GM12878 (cell line): ENCODE measurements around the gene TTC4. TPM values are rescaled to one million over a fixed set of nuclear protein-coding genes. Genes with fewer than 3 reads are reported as not detected.
A peak's percentile ranks its signal among the peaks of the same experiment; 100 is the strongest.

Source experiments
- ATAC-seq: fragments of 200-7000 bp; cut with Tn5 transposase; 3 replicates; pipeline ENCODE4 v1.9.1; 2020; ENCODE audit warnings: mild to moderate bottlenecking, moderate library complexity
- BruUV-seq: library from RNA; stranded (reverse); fragments of 400-500 nt; replicated peaks from 2 replicates; lab custom pipeline; 2021; lab: Mats Ljungman, UMichigan
- CTCF ChIA-PET: fragments of 300-600 bp; sonication (Branson Sonifier 250); formaldehyde crosslinking; extraction: SDS; loops from one replicate; lab custom pipeline; 2021; ENCODE audit warnings: inconsistent platforms; lab: Yijun Ruan, JAX
- POLR2A ChIA-PET: fragments of 350-600 bp; formaldehyde crosslinking; extraction: SDS; loops from one replicate; lab custom pipeline; 2021; ENCODE audit warnings: inconsistent platforms; lab: Charles Lee
- RAD21 ChIA-PET: fragments of 300-600 bp; sonication (Branson Sonifier 250); formaldehyde crosslinking; loops from one replicate; lab custom pipeline; 2023; ENCODE audit warnings: antibody characterized with exemption; ENCODE audit not compliant: unreplicated experiment; lab: Charles Lee
- SMC1A ChIA-PET: fragments of 300-600 bp; sonication (Branson Sonifier 250); formaldehyde crosslinking; loops from one replicate; lab custom pipeline; 2023; ENCODE audit not compliant: unreplicated experiment, uncharacterized antibody; lab: Charles Lee
- DNase-seq: peaks from one replicate; pipeline ENCODE4 v3.0.0-alpha.2; 2011; ENCODE audit warnings: low read depth, low spot score
- FAIRE-seq: peaks from 3 replicates; lab custom pipeline; 2011; peaks lifted over from hg19 to GRCh38; lab: Jason Lieb, UNC
- H2AFZ ChIP-seq: 2 replicates; pipeline ENCODE4 v1.6.0; 2011; ENCODE audit warnings: low read depth, low read length, control low read depth; ENCODE audit not compliant: control insufficient read depth
- H3K27ac ChIP-seq: 2 replicates; pipeline ENCODE4 v1.5.1; 2011; ENCODE audit warnings: control low read depth; ENCODE audit not compliant: control insufficient read depth, insufficient read depth
- H3K27me3 ChIP-seq, 2 experiments: replicated peaks in 1 of 2; 2 replicates each; pipeline versions ENCODE4 v1.6.0 to v1.6.1; 2011; ENCODE audit warnings: low read length in 1 of 2; ENCODE audit not compliant: control insufficient read depth in 2 of 2, insufficient read depth in 2 of 2
- H3K36me3 ChIP-seq, 2 experiments: 2 replicates each; pipeline ENCODE4 v1.5.1; 2011; ENCODE audit warnings: low read length in 1 of 2; ENCODE audit not compliant: control insufficient read depth in 2 of 2, insufficient read depth in 2 of 2
- H3K4me1 ChIP-seq: 2 replicates; pipeline ENCODE4 v1.6.1; 2011; ENCODE audit warnings: mild to moderate bottlenecking, low read length, moderate library complexity, mixed read lengths; ENCODE audit not compliant: control insufficient read depth, insufficient read depth
- H3K4me2 ChIP-seq: 2 replicates; pipeline ENCODE4 v1.6.0; 2011; ENCODE audit warnings: control low read depth; ENCODE audit not compliant: control insufficient read depth, insufficient read depth
- H3K4me3 ChIP-seq: fragments of 200-600 bp; sonication (generic); 2 replicates; pipeline ENCODE4 v1.5.1; 2016
- H3K79me2 ChIP-seq: 2 replicates; pipeline ENCODE4 v1.6.0; 2011; ENCODE audit warnings: low read length; ENCODE audit not compliant: control insufficient read depth, insufficient read depth
- H3K9ac ChIP-seq: 2 replicates; pipeline ENCODE4 v1.8.0; 2011; ENCODE audit warnings: low read length, control low read depth, mixed read lengths; ENCODE audit not compliant: control insufficient read depth, insufficient read depth
- H3K9me3 ChIP-seq: replicated peaks from 3 replicates; pipeline ENCODE4 v1.5.1; 2011; ENCODE audit warnings: mild to moderate bottlenecking, low read length; ENCODE audit not compliant: control insufficient read depth, insufficient read depth
- H4K20me1 ChIP-seq: 2 replicates; pipeline ENCODE4 v1.6.0; 2011; ENCODE audit not compliant: control insufficient read depth, insufficient read depth
- BCL3 ChIP-seq: IDR thresholded peaks from 2 replicates; pipeline ENCODE4 v1.6.1; 2011; ENCODE audit warnings: borderline replicate concordance, low read depth, mild to moderate bottlenecking, moderate library complexity, low read length; ENCODE audit not compliant: insufficient read depth, poor library complexity, severe bottlenecking
- MYC ChIP-seq: IDR thresholded peaks from 2 replicates; pipeline ENCODE4 v1.6.1; 2011; ENCODE audit warnings: mild to moderate bottlenecking, low read length, moderate library complexity, inconsistent platforms; ENCODE audit not compliant: insufficient read depth, insufficient replicate concordance, insufficient read length, severe bottlenecking
- NFXL1 ChIP-seq: fragments of 450-650 bp; IDR thresholded peaks from 2 replicates; pipeline ENCODE4 v1.6.1; 2017; ENCODE audit warnings: antibody characterized with exemption, mild to moderate bottlenecking, borderline replicate concordance
- WRNIP1 ChIP-seq: IDR thresholded peaks from 2 replicates; pipeline ENCODE4 v1.6.1; 2011; ENCODE audit warnings: low read depth, low read length, improper control_type of control experiment, borderline replicate concordance
- ZZZ3 ChIP-seq: IDR thresholded peaks from 2 replicates; pipeline ENCODE4 v1.6.1; 2011; ENCODE audit warnings: low read depth; ENCODE audit not compliant: control insufficient read depth, insufficient read length
- WGBS: methylation state at CpG from one replicate; pipeline ENCODE4 v1.1.6; 2016; ENCODE audit warnings: low lambda C conversion rate; ENCODE audit not compliant: insufficient replicate concordance, insufficient coverage; ENCODE audit errors: missing lambda C conversion rate; 5-methylcytosine and 5-hydroxymethylcytosine counted together
- in situ Hi-C: fragments of 300-500 bp; cut with MboI; formaldehyde crosslinking; loops from 9 replicates; pipeline ENCODE4 v1.14.3; 2018; ENCODE audit warnings: mixed read lengths
- intact Hi-C: fragments of 100-400 bp; cut with micrococcal nuclease; formaldehyde crosslinking; loops from one replicate; pipeline ENCODE4 v1.14.2; 2022; ENCODE audit not compliant: unreplicated experiment
- polyA plus RNA-seq, 11 experiments: library from polyadenylated mRNA; depleted of rRNA in 4 of 11; unstranded in 6 of 11; stranded (reverse) in 5 of 11; fragments of >200 nt; fragmentation: Nextera tagmentation in 4 of 11; fragmentation: Illumina TruSeq in 1 of 11; extraction: Ambion mirVana in 4 of 11; extraction: Trizol in 1 of 11; gene quantifications; 1 replicate in 1 of 11; 2 replicates in 10 of 11; pipeline versions ENCODE4 v1.2.1 to v1.2.3, GENCODE V29; 2011 to 2016; ENCODE audit warnings: inconsistent platforms in 2 of 11, missing spikeins in 2 of 11, low read depth in 1 of 11
- total RNA-seq, 4 experiments: library from RNA; depleted of rRNA in 3 of 4; stranded (reverse); fragments of >200 nt in 3 of 4; fragmentation: Illumina TruSeq in 1 of 4; extraction: Trizol in 1 of 4; gene quantifications; 2 replicates each; pipeline versions ENCODE4 v1.2.1 to v1.2.3, GENCODE V29; 2013 to 2021

The TTC4 gene
- total and polyA plus RNA-seq, 10 of the 15 experiments (the other 5 are each of a cell fraction or from before 2014, with no cell fraction given) = 23.4 to 50.5 (median 36.0) TPM

GRCh38 chr1:54714881-54715492, 674 bp upstream of the TTC4 start:
- CTCF ChIA-PET = interaction anchor here (0.7 to 1.3 kb wide), 3 partner anchors 86 to 97 kb away, joined by 3 to 4 read pairs (median 4); no protein-coding TSS in a partner anchor

More at GRCh38 chr1:54714881-54715492, 674 bp upstream of the TTC4 start:
- TF ChIP-seq NFXL1 = no peak
- TF ChIP-seq MYC = no peak
- TF ChIP-seq WRNIP1 = no peak
- TF ChIP-seq BCL3 = no peak
- TF ChIP-seq ZZZ3 = no peak
- FAIRE-seq = no peak
- no peaks in the 10 kb centered on the region for H4K20me1 ChIP-seq
- no peak overlapping the region for H3K9ac ChIP-seq
- H3K9me3 ChIP-seq = no peaks in the 10 kb centered on the region
- WGBS = 98% methylated on average over 7 of the region's 7 CpGs
- no peak for ATAC-seq
- SMC1A ChIA-PET = interaction anchor here (2.3 kb wide), 1 partner anchor 51 kb away, joined by 7 read pairs; no protein-coding TSS in a partner anchor
- H2AFZ ChIP-seq = peak overlapping the region; percentile 100
- H3K27me3 ChIP-seq = no peaks in the 10 kb centered on the region; a peak in 1 of 4 replicates
- intact Hi-C loops (loop anchor here (2.0 to 5.0 kb wide), 2 partner anchors 50 to 82 kb away; partner anchors contain the start of gene PARS2), in situ Hi-C loops (no loop called here)
- H3K27ac ChIP-seq = no peak overlapping the region
- no TSS peak for BruUV-seq
- POLR2A ChIA-PET = interaction anchor here (0.6 to 0.8 kb wide), 2 partner anchors 9 to 87 kb away, joined by 3 read pairs; partner anchors contain the start of gene TTC22
- DNase-seq = no peak
- H3K4me3 ChIP-seq = peak overlapping the region; percentile 77; the same call in 1 of the 2 replicates
- RAD21 ChIA-PET = interaction anchor here (1.3 to 2.5 kb wide), 2 partner anchors 86 to 95 kb away, joined by 4 to 12 read pairs; partner anchors contain the start of gene TTC22
- H3K36me3 ChIP-seq = peaks cover 0 to 5% of the 10 kb centered on the region in 2 experiments; a peak in 1 of 4 replicates
- peak overlapping the region; percentile 89 for H3K4me2 ChIP-seq
- H3K4me1 ChIP-seq = peaks cover 3% of the 10 kb centered on the region; the same call in 1 of the 2 replicates
- peaks cover 18% of the 10 kb centered on the region for H3K79me2 ChIP-seq
